GM12878 (cell line): ENCODE measurements around the gene SIK2. TPM values are rescaled to one million over a fixed set of nuclear protein-coding genes. Genes with fewer than 3 reads are reported as not detected.

Experiments
- ATF7 ChIP-seq: fragments of 450-650 bp; IDR thresholded peaks from 2 replicates; pipeline ENCODE4 v1.6.1; 2016; ENCODE audit warnings: low read depth, mild to moderate bottlenecking
- CHD1 ChIP-seq: IDR thresholded peaks from 2 replicates; pipeline ENCODE4 v1.6.1; 2012; ENCODE audit warnings: low read depth, low read length, improper control_type of control experiment
- HDGF ChIP-seq: fragments of 450-650 bp; IDR thresholded peaks from 2 replicates; pipeline ENCODE4 v1.6.1; 2016; ENCODE audit warnings: antibody characterized with exemption
- IKZF2 ChIP-seq, 2 experiments: fragments of 450-650 bp; IDR thresholded peaks; 2 replicates each; pipeline ENCODE4 v1.6.1; 2017; ENCODE audit warnings: mild to moderate bottlenecking in 2 of 2, moderate library complexity in 2 of 2
- KAT2A ChIP-seq: conservative IDR thresholded peaks from 2 replicates; pipeline ENCODE4 v1.6.1; 2011; ENCODE audit warnings: low read depth, low read length; ENCODE audit not compliant: control insufficient read depth
- MEF2B ChIP-seq: fragments of 450-650 bp; IDR thresholded peaks from 2 replicates; pipeline ENCODE4 v1.6.1; 2018; ENCODE audit warnings: mild to moderate bottlenecking, moderate library complexity; ENCODE audit not compliant: partially characterized antibody, poor library complexity, severe bottlenecking
- MLLT1 ChIP-seq: fragments of 450-650 bp; IDR thresholded peaks from 2 replicates; pipeline ENCODE4 v1.6.1; 2016; ENCODE audit warnings: mild to moderate bottlenecking
- NBN ChIP-seq: fragments of 450-650 bp; IDR thresholded peaks from 2 replicates; pipeline ENCODE4 v1.6.1; 2016
- NKRF ChIP-seq: fragments of 450-650 bp; conservative IDR thresholded peaks from 2 replicates; pipeline ENCODE4 v1.6.1; 2017; ENCODE audit warnings: mild to moderate bottlenecking, moderate library complexity
- RAD21 ChIP-seq: IDR thresholded peaks from 2 replicates; pipeline ENCODE4 v1.6.1; 2011; ENCODE audit warnings: mild to moderate bottlenecking, low read depth, low read length, moderate library complexity; ENCODE audit not compliant: insufficient read depth
- RELA ChIP-seq: fragments of 450-650 bp; IDR thresholded peaks from 2 replicates; pipeline ENCODE4 v1.8.0; 2014; ENCODE audit warnings: borderline replicate concordance; ENCODE audit not compliant: partially characterized antibody
- RUNX3 ChIP-seq: IDR thresholded peaks from 2 replicates; pipeline ENCODE4 v1.6.1; 2012; ENCODE audit warnings: low read length, inconsistent platforms
- SMAD1 ChIP-seq: fragments of 450-650 bp; IDR thresholded peaks from 2 replicates; pipeline ENCODE4 v1.6.1; 2018; ENCODE audit warnings: mild to moderate bottlenecking, low read depth; ENCODE audit not compliant: partially characterized antibody
- SUZ12 ChIP-seq: fragments of 200-600 bp; sonication (generic); IDR thresholded peaks from one replicate; pipeline ENCODE4 v1.6.1; 2018; ENCODE audit warnings: antibody characterized with exemption, mild to moderate bottlenecking; ENCODE audit not compliant: unreplicated experiment
- TARDBP ChIP-seq: IDR thresholded peaks from 2 replicates; pipeline ENCODE4 v1.6.1; 2016; ENCODE audit warnings: borderline replicate concordance
- ZNF24 ChIP-seq: fragments of 450-650 bp; IDR thresholded peaks from 2 replicates; pipeline ENCODE4 v1.6.1; 2017; ENCODE audit warnings: antibody characterized with exemption, mild to moderate bottlenecking
- polyA plus RNA-seq, 11 experiments: library from polyadenylated mRNA; depleted of rRNA in 4 of 11; unstranded in 6 of 11; stranded (reverse) in 5 of 11; fragments of >200 nt; fragmentation: Nextera tagmentation in 4 of 11; fragmentation: Illumina TruSeq in 1 of 11; extraction: Ambion mirVana in 4 of 11; extraction: Trizol in 1 of 11; gene quantifications; 1 replicate in 1 of 11; 2 replicates in 10 of 11; pipeline versions ENCODE4 v1.2.1 to v1.2.3, GENCODE V29; 2011 to 2016; ENCODE audit warnings: inconsistent platforms in 2 of 11, missing spikeins in 2 of 11, low read depth in 1 of 11
- total RNA-seq, 4 experiments: library from RNA; depleted of rRNA in 3 of 4; stranded (reverse); fragments of >200 nt in 3 of 4; fragmentation: Illumina TruSeq in 1 of 4; extraction: Trizol in 1 of 4; gene quantifications; 2 replicates each; pipeline versions ENCODE4 v1.2.1 to v1.2.3, GENCODE V29; 2013 to 2021
- TF ChIP-seq, protein P1 (sequence below): fragments of 450-650 bp; IDR thresholded peaks from 2 replicates; pipeline ENCODE4 v1.6.1; 2017; ENCODE audit warnings: low read depth, mild to moderate bottlenecking, moderate library complexity

Gene SIK2
- total and polyA plus RNA-seq, 10 of the 15 experiments (the other 5 are each of a cell fraction or from before 2014, with no cell fraction given), result 0.97 to 14.2 (median 4.5) TPM

- TF ChIP-seq MEF2B (peak; percentile 54), RELA (no peak), KAT2A (no peak), SMAD1 (no peak), MLLT1 (no peak; the same call in none of the 2 replicates), SUZ12 (no peak), HDGF (peak; percentile 78), NKRF (no peak), RUNX3 (peak; percentile 66), CHD1 (no peak), IKZF2 (IDR thresholded peaks at IDR 0.05) (peak in 1 of 2 experiments; percentile 49; a peak in 1 of 4 replicates), RAD21 (0 out of 2 replicates have a peak, but pooled peaks have one; percentile 12), ZNF24 (no peak), TARDBP (no peak), NBN (peak; percentile 83), ATF7 (peak; percentile 55; the same call in 1 of the 2 replicates)
- TF ChIP-seq, protein P1, sequence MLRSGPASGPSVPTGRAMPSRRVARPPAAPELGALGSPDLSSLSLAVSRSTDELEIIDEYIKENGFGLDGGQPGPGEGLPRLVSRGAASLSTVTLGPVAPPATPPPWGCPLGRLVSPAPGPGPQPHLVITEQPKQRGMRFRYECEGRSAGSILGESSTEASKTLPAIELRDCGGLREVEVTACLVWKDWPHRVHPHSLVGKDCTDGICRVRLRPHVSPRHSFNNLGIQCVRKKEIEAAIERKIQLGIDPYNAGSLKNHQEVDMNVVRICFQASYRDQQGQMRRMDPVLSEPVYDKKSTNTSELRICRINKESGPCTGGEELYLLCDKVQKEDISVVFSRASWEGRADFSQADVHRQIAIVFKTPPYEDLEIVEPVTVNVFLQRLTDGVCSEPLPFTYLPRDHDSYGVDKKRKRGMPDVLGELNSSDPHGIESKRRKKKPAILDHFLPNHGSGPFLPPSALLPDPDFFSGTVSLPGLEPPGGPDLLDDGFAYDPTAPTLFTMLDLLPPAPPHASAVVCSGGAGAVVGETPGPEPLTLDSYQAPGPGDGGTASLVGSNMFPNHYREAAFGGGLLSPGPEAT, result peak; percentile 35; the same call in 1 of the 2 replicates
Measured at GRCh38 chr11:111776398-111777093, 174.3 kb downstream of the SIK2 start (continued).
